C1 segment of cervical spinal cord (tissue), 14 donors: ENCODE measurements around the gene DNAAF5.
"Not testable (repeated sequence)": the region's sequence is repeated elsewhere in the genome, so short reads cannot be mapped to it uniquely, and the experiment has no call there.

Experiments used
- DNase-seq, 14 donors: peaks; one replicate each; lab custom pipeline; 2025; lab: John Stamatoyannopoulos, UW

Gene DNAAF5

DNA sequence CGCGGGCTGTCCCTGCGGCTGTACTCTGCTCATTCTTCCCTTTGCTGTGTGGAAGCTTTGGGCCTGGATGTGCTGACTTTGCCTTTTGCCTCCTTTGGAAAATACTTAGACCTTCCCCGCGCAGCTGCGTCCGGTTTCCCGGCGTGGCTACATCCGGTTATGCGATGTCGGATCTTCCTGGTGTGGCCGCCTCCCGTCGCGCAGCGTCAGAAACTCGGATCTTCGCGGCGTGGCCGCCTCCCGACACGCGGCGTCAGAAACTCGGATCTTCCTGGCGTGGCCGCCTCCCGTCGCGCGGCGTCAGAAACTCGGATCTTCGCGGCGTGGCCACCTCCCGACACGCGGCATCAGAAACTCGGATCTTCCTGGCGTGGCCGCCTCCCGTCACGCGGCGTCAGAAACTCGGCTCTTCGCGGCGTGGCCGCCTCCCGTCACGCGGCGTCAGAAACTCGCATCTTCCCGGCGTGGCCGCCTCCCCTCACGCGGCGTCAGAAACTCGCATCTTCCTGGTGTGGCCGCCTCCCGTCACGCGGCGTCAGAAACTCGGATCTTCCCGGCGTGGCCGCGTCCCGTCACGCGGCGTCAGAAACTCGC, 55.5 kb downstream of the DNAAF5 start:
- no peak for DNase-seq

DNA sequence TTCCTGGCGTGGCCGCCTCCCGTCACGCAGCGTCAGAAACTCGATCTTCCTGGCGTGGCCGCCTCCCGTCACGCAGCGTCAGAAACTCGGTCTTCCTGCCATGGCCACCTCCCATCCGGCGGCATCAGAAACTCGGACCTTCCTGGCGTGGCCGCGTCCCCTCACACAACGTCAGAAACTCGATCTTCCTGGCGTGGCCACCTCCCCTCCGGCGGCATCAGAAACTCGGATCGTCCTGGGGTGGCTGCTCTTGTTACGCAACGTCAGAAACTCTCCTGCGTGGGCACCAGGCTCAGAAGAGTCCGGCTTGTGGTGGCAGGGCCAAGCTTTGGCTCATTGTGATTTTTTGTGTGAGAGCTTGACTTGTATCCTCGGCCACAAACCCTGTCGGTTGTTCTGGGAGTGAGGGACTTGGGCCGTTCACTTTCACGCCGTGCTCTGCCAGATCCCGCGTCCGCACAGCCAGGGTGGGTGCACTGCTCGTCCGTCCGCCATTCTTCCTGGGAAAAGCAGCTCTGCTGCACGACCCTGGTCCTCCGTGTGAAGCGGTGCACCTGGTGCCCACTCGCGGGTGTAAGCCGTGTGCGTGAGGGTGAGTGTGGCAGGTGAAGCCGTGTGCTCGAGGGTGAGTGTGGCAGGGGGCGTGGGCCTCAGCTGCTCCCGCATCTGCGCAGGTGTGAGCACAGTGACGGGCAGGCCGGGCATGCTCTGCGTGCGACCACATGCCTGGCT, 56.4 kb downstream of the DNAAF5 start:
- DNase-seq, result no peak

GRCh38 chr7:783556-784490, 57.3 kb downstream of the DNAAF5 start:
- DNase-seq, result no peak

DNA sequence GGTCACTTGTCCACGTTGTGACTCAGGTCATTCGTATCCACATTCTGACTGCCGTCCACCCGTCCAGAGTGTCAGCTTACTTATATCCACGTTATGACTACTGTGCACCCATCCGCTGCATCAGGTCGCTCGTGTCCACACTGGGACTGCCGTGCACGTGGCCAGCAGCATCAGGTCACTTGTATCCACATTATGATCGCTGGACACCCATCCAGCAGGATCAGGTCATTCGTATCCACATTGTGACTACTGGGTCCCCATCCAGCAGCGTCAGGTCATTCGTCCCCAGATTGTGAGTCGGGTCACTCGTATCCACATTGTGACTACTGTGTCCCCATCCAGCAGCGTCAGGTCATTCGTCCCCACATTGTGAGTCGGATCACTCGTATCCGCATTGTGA, 58.5 kb downstream of the DNAAF5 start:
- DNase-seq, result no peak

DNA sequence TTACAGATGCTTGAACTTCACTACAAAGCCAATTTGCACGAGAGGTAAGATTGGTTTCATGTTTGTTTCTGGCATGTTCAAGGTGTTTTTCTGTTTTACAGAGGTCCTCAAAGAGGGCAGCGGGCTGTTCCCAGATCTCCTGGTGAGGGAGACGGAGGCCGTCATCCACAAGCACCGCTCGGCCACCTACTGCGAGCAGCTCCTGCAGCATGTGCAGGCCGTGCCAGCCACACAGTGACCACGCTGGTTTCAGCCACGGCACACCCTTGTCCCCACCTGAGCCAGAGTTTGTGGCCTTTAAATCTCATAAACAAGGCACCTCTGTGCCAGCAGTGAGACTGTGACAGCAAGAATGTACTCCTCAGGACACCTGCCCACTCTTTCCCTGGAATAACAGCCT, 58.9 kb downstream of the DNAAF5 start:
- DNase-seq, result no peak

DNA sequence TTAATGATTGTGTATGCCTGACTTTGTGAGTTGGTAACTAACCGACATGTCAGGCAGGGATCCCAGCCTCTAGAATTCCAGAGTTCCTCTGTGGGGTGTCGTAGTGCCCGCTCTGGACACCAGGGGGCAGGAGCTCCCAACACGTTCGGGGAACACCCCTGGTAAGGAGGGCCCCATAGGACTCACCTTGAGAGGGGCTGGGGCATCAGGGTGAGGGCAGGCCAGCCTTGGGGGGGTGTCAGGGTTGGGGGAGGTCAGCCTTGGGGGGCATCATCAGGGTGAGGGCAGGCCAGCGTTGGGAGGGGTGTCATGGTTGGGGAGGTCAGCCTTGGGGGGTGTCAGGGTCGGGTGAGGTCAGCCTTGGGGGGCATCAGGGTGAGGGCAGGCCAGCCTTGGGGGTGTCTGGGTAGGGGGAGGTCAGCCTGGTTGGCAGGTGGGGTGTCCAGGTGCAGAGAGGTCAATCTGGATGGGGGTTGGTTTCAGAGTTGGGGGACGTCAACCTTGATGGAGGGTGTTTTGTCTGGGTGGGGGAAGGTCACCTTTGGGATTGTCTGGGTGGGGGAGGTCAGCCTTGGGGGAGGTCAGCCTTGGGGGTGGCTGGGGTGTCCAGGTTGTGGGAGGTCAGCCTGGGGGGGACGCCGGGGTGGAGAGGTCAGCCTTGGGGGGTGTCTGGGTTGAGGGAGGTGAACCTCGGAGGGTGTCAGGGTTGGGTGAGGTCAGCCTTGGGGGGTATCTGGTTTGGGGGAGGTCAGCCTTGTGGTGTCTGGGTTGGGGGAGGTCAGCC, 60.2 kb downstream of the DNAAF5 start:
- peak in 7 of 14 donors; percentile 3 to 47 (median 20) for DNase-seq

DNA sequence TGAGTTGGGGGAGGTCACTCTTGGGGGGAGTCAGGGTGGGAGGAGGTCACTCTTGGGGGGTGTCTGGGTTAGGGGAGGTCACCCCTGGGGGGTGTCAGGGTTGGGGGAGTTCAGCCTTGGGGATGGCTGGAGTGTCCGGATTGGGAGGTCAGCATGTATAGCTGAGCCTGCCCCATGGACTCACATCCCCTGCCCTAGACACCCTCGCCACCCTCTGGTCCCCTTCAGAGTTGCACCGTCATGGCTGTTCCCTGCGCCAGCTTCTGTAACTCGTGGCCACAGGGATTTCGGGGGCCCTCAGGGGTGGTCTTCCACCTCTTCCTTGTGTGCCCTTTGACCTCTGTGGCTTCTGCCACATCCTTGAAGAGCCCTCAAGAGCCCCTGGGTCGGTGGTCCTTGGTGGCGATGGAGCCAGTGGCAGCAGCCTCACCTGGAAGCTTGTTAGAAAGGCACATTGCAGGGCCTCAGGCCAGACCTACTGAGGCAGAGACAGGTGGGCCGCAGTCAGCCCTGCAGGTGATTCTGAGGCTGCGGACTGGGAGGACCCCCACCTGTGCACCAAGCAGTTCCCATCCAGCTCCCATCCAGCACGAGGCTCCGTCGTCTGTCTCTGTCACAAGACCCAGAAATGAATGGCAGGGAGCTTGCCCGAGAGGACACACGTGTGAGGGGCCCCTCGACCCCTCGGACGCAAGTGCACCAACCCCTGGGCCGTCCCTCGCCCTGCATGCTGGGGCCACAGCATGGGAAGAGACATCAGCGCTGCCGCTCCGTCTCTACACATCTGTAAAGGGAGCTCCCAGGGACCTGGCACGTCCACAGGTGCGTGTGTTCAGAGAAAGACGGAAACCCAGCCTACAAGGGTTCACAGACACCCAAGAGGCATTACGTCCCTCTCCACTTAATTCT, 61.1 kb downstream of the DNAAF5 start:
- DNase-seq, result no peak

DNA sequence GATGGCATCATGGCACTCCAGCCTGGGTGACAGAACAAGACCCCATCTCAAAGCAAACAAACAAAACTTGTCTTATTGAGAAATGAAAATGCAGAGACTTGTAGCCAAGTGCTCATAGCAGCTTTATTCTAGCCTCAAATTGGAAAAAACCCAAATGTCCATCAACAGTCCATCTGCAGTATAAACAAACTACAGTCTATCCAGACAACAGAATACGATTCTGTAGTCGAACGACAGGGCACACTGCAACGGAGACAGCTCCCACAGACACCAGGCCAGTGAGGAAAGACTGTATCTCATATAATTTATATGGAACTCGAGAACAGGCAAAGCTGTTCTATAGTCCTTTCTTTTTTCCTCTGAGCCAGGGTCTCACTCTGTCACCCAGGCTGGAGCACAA, 65.0 kb downstream of the DNAAF5 start:
- no peak for DNase-seq

- DNase-seq, result no peak
These were observed 67.7 kb downstream of the DNAAF5 start for GRCh38 chr7:794207-794606.

GRCh38 chr7:794671-795329, 68.3 kb downstream of the DNAAF5 start:
- DNase-seq, result no peak

GRCh38 chr7:796434-797169, 70.1 kb downstream of the DNAAF5 start:
- not testable (repeated sequence) for DNase-seq

DNA sequence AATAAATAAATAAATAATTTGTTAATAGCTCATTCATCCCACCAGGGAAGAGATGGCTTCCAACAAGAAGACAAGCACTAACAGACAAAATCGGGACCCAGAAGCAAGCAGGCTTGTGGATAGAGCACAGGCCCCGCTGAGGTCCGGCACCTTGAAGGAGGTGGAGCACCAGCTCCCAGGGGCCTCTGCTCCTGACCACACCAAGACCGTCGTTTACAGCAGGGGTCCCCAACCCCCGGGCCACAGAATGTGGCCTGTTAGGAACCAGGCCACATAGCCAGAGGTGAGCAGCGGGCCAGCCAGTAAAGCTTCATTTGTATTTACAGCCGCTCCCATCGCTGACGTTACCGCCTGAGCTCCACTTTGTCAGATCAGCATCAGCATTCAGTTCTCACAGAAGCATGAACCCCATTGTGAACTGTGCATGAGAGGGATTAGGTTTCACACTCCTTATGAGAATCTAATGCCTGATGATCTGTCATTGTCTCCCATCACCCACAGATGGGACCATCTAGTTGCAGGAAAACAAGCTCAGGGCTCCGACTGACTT, 72.5 kb downstream of the DNAAF5 start:
- DNase-seq, result no peak

DNA sequence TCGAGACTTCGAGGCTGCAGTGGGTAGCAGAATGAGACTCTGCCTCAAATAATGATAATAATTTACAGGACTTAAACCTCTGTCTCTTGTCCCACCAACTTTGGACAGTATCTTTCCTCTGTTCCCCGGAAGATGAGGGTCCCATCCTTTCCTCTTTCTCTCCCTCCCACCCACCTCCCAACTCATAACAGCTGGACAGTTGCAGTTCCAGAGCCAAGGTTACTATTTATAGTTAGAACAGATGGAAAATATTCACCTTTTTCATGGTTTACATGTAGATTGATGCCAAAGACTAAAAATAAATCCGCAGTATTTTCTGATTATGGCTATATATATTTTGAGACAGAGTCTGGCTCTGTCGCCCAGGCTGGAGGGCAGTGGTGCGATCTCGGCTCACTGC, 74.2 kb downstream of the DNAAF5 start:
- DNase-seq, result no peak

GRCh38 chr7:801351-801750, 74.9 kb downstream of the DNAAF5 start:
- not testable (repeated sequence) for DNase-seq

GRCh38 chr7:801940-802381, 75.5 kb downstream of the DNAAF5 start:
- DNase-seq, result peak in 1 of 14 donors; percentile 31

DNA sequence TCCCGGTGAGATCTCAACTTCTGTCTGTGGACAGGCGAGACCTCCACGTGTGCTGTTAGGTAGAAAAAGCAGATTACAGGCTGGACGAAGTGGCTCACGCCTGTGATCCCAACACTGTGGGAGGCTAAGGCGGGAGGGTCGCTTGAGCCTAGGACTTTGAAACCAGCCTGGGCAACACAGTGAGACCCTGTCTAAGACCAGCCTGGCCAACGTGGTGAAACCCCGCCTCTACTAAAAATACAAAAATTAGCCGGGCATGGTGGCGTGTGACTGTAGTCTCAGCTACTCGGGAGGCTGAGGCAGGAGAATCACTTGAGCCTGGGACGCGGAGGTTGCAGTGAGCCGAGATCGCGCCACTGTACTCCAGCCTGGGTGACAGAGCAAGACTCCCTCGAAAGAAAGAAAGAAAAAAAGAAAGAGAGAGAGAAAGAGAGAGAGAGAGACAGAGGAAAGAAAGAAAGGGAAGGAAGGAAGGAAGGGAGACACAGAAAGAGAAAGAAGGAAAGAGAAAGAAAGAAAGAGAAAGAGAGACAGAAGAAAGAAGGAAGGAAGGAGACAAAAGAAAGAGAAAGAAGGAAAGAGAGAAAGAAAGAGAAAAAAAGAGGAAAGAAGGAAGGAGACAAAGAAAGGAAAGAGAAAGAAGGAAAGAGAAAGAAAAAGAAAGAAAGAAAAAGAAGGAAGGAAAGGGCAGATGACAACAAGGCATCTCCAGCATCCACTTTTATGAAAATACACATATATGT, 76.2 kb downstream of the DNAAF5 start:
- no peak for DNase-seq

- no peak for DNase-seq
These were observed 76.7 kb downstream of the DNAAF5 start for GRCh38 chr7:803243-803635.

- DNase-seq, result not testable (repeated sequence)
These were observed 77.3 kb downstream of the DNAAF5 start for GRCh38 chr7:803796-804195.
